PC-3 (cell line): Measurements from ENCODE around the gene TRAPPC10.

Experiments
- CTCF ChIP-seq: fragments of 300-600 bp; sonication (generic); conservative IDR thresholded peaks from 2 replicates; pipeline ENCODE4 v1.5.1; 2017; ENCODE audit warnings: antibody characterized with exemption, low read depth, mild to moderate bottlenecking, low read length
- EZH2 ChIP-seq: fragments of 300-600 bp; sonication (generic); IDR thresholded peaks from one replicate; pipeline ENCODE4 v1.6.1; 2017; ENCODE audit warnings: antibody characterized with exemption, mild to moderate bottlenecking, low read length; ENCODE audit not compliant: unreplicated experiment
- EZH2phosphoT487 ChIP-seq: fragments of 300-600 bp; sonication (generic); IDR thresholded peaks from 2 replicates; pipeline ENCODE4 v1.6.1; 2018; ENCODE audit warnings: mild to moderate bottlenecking, antibody characterized with exemption, low read length, borderline replicate concordance

- TF ChIP-seq CTCF = no peak
- TF ChIP-seq EZH2 = no peak
- TF ChIP-seq EZH2phosphoT487 = no peak
Measured at GRCh38 chr21:44047996-44048560, 36.0 kb downstream of the TRAPPC10 start.
